A204.1 (cell line): ENCODE results near the gene CCDC188.

ENCODE experiments used
- FAIRE-seq: peaks from 2 replicates; lab custom pipeline; 2012; peaks lifted over from hg19 to GRCh38; lab: Jason Lieb, UNC

The CCDC188 gene

DNA sequence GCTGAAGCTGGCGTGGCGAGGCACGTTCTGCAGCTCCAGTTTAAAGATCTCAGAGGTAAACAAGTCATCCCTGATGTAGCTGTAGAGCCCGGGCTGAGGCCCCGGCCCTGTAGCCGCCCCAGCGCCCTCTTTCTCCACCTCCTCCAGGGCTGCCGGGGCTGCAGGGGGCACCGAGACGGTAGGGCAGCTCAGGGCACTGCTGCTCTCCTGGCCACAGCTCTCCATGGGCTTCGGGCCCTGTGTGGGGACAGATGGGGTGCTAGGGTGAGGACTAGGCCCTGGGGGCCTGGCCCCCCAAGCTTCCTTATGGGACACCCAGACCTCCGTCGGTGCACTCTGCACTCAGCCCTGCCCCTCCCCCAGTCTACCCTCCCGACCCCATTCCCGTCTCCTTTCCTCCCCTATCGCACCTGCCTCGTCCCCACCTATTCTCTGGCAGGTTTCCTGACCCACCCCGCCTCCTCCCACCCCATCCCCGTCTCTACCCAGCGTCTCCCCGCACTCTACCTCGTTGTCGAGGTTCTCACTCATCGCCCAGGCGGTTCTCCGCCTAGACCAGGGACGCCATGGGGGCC, 34.4 kb downstream of the CCDC188 start:
- no peak for FAIRE-seq

DNA sequence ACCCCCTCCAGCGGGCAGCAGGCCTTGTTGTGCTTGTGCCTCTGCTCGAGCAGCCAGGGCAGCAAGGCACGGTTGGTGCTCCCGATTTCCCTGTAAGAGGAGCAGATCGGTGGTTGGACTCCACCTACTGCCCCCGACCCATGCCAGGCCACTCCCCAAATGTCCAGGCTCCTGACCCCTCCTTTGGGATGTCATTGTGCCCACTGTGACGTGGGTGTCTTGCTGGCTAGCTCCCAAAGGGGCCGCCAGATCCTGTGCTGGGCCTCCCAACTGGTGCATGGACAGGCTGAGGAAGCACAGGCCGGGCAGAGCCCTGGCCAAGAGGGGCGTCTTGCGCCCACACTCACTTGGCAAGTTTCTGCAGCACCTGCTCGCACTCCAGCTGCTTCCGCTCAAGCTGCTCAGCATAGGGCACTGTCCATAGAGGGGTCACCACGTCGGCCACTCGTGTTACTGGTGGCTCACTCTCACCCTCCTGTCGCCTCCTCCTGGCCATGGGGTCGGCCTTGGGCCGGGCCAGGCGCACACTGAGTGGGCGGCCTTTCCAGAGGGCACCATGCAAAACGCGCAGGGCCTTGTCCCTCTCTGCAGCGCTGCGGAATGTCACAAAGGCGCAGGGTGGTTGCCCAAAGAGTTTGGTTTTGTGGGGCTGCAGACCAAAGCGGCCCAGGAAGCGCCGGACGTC, 35.0 kb downstream of the CCDC188 start, which contains the start of gene RANBP1:
Gene RANBP1, plus strand, starts transcription at position 414 of the 685 bp plus-strand sequence. Its CDS starts 81 bp downstream, at position 495.
- FAIRE-seq = no peak

DNA sequence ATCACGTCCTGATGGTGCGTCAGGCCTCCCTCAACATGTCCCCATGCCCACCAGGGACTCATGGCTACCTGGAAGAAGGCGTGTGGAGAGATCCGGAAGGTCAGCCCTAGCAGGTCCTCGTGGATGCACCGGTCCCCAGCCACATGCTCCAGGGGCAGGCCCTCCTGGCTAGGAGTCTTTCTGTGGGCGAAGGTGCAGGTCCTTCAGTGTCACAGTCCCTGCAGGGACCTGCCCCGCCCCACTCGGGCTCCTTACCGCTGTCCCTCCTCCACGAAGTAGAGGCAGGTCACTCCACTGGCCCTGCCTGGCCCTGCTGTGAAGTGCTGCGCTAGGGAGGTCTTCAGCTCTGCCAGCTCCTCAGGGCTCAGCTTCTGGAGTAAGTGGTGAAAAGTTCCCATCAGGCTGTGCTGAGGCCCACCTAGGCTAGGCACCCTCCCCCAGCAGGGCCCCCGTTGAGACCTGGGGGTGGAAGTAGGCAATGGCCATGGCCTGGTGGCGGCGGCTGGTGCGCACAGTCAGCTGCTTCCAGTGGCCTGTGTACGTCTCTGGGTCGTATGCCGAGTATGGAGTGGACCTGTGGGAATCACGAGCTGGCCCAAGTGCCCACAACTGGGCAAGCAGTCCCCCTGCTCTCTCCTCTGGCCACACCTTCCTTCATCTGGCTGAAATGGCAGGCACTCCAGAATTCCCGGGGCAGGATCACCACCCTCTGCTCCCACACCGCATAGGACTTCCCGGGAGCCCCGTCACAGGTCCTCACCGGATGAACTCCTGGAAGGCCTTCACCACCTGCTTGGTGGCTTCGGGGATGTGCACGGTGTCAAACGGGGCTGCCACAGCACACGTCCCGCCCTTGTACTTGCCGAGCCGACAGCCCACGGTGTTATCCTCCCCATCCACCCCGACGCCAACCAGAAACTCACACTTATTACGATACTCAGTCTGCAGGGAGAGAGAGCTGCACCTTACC, 36.1 kb downstream of the CCDC188 start:
- FAIRE-seq = no peak

DNA sequence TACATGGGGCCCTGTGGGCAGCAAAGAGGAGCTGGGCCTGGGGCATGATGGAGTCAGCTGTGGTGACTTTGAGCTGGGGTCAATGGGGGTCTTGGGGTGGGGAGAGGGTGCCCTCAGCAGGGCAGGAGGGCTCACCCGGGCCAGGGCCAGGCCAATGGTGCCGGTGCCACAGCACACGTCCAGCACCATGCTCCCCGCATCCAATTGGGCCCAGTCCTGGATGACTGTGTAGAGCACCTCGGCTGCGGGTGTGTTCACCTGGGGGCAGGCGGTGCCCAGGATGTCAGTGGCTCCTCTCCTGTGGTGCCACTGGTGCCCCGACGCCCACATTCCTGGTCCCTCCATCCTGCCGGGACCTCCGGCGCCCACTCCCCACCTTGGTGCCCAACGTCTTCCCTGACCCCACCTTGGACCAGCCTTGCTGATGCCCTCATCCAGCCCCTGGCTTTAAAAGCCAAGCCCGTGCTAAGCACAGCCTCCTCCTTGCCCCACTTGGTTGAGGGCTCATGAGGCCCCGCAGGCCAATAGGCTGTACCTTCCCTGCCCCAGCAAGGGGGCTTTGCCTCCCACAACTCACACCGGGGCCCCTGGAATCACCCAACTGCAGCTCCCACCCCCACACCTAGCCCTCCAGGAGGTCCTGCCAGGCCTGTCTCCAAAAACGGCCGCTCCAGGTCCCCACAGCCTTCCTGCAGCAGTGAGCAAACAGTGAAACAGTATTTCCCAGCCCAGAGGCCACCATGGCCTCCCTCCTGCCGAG, 37.1 kb downstream of the CCDC188 start:
- FAIRE-seq = no peak

DNA sequence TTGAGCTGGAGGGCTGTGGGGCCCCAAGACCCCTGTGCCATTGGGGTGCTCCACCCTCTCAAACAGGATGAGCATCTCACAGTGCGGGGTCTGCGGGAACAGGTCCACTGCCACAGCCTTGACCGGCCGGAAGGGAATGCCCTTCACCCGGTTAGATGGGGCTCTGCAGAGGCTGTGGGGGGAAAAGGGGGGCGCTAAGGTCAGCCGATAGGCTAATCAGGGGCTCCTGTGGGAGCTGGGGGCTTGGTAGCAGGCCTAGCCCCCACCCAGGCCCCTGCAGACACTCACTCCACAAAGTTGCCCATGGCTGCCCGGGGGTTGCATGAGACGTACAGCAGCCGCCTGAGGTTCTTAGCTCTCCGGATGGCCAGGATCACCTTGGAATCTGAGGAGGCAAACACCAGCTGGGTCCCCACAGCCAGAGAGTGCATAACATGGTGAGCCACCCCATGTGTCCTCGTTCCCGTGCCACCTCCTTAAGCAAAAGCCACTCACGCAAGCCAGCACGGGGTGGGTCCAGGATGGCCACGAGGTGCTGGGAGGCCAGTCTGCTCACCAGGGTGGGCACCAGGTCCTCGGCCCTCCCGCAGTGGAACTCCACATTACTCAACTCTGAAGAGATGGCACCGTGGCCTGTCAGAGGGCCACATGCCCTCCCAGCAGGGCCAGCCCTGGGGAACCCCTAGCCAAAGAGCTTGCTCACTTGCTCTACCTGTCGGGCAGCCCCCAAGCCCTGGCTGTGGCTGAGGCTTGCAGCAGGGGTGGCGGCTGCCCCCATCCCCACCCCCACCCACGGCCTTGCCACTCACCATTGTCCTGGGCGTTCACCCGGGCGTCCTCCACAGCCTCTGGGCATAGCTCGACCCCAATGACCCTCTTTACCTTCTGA, 38.0 kb downstream of the CCDC188 start:
- no peak for FAIRE-seq

DNA sequence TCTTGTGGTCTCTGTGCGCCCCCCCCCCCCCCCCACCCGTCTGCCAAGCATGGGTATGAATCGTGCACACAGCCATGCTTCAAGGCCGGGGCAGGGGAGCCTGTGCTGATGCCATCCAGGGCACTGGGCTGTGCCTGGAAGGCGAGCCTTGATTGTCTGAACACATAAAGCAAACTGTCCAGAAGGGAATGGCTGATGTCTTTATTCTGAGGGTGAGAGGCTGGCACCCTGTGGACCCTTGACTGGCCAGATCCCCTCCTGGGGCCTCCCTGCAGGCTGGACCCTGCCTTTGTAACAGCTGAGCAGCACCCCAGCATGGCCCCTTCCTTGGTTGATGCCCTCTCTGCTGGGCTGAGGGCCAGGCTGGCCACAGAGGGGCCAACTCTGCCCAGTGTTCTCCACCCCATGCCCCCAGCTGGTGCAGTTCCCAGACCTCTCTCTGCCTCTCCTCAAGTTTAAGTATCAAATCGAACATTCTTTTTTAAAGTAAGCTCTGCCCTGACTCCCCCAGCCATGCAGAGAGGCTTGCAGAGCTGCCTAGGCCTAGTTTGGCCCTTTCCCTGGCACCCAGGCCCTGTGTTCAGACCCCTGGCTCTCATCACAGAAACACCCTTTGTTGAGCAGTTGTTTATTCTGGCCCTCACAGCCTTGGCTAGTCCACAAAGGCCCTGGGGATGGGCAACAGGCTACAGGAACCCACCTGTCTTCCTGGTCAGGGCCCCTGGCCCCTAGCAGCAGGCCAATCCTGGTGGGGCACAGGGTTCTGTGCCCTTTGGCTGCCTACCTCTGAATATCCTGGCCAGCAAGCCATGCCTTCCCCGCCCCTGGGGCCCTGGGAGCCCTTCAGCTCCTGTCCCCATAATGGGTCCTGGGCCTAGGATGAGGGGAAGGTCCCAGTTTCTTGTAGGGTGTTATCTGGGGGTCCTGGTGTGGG, 38.9 kb downstream of the CCDC188 start:
- no peak for FAIRE-seq

DNA sequence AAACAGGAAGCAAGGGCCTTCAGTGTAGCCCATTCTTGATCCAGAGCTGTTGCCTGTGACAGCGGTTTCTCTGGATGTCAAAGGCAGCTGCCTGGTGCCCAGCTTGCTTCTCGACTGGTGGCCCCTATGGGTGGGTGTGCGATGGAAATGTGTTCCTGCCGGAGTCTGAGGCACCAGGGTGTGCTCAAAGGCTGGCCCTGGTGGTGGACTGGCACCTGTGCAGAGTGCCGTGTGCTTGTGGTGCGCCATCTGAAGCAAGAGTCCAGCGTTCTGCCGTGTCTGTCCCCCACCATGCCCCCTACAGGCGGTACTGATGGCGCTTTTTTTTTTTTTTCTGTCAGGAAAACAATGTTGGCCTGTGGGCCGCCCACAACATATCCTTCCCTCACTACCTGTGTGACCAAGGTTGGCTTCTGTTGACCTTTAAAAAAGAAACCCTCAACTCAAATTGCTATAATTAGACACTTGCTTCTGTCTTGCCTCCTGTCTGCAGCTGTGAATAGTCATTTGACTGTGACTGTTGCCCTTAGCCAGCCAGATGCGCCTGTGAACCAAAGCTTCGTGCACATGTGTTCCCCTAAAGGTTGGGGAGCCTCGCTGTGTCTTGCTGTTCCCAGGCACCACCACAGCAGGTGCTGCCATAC, 39.7 kb downstream of the CCDC188 start:
- FAIRE-seq = no peak

DNA sequence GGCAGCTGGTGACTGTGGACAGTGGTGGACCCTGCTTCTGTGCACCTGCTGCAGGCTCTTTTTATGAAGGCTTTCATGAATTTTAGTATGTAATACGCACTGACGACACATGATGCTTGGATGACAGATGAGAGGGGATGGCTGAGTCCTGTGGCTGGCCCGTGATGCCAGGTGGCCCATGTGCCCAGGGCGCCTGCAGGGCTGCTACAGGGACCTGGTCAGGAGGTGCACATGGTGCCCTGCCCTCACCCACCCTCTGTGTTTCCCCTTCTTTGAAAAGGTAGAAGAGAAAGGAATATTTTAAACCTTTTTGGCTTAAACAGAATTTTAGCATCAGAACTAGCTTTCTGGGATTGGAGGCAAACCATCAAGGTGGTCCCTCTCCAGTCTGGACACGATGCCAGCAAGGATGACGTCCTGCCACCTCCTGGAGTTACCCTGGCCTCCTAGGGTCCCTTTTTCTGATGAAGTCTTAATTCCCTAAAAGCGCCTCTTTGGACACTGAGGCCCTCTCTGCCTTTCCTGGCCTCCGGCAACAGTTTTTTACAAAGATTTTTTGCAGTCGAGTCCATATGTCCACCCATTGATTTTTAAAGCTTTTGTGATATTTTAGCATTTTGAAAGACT, 40.4 kb downstream of the CCDC188 start:
- FAIRE-seq = no peak

DNA sequence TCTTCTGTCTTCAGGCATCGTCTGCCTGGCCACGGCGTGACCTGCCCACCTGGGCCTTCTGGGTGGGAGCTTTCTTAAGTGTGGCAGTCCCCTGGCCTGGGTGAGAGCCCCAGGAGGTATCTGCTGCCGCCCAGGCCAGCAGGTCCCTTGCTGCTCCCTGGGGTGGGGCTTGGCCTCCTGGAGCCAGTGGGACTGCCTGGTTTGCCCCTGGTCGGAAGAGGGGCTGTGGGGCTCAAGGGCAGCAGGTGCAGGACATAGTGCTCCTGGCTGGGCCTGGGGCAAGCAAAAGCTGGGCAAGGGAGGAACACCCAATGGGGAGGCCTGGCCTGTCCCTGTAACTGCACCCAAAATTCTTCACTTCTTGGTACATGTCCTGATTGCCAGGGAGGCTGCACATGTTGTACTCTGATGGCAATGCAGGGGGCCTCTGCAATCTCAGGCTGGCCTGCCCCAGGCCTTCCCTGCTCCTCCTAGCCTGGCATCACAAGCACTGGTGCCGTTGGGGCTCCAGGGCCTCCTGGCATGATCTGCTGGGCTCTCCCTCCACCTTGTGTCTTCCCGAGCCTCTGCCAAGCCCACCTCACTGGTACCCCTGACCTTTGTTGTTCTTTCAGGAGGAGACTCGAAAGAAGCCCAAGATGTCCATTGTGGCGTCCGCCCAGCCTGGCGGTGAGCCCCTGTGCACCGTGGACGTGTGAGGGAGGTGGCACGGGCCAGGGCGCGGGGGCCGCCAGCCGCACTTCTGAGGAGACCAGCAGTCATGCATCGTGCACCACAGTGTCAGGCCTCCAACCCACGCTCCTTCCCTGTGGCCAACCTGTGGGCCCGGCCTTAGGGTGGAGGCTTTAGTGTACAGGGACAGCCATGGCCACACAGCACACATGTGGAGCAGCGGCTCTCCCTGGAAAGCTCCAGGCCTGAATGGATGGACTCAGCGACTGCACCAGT, 41.2 kb downstream of the CCDC188 start:
- no peak for FAIRE-seq

DNA sequence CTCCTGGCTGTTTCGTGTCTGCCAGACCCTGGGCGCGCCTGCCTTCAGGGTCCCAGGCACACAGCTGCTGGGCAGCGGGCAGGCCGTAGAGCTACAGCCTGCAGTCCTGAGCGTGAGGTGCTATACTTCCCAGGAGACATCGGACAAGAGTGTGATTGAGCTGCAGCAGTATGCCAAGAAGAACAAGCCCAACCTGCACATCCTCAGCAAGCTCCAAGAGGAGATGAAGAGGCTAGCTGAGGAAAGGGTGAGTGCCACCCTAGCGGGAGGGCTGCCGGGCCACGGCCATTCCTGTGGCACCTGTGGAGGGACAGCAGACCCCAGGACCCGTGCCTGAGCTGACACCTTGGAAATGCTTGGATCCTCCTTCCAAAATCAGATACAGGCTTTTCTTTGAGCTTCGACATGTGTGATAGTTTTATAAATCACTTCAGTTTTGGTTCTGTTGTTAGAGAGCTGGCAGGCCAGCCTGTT, 42.1 kb downstream of the CCDC188 start:
- no peak for FAIRE-seq

DNA sequence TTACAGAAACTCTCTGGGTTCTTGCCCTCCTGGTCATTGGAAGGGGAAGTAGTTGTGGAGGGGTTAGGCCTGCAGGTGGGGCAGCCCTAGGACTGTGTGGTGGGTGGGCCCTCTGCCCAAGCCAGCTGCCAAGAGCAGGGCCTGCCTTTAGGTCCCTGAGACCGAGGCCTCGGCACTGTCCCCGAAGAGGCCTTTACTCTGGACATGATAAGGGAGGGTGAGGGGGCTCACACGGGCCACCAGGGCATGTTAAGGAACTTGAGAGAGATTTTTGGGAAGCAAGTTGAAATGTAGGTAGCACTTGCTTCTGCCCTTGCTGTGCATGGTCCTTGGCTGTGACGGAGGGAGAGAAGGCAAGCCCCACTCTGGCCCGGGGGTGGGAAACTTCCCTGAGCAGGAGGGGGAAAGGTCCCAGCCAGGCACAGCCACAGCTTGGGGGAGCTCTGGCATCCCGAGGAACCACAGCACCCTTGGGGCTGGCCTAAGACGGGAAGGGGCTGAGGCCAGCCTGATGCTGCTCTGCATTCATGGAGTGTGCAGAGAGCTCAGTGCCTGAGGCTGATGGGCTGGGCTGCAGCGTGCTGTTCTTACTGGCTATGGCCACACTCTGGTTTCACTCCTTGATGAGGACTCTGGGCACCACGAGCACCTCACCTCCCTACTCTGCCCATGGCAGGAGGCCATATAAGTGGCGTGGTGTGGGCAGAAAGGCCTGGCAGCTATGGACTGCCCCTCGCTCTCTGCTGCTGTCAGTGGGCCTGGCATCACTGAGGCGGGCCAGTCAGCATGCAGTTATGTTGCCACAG, 42.7 kb downstream of the CCDC188 start:
- no peak for FAIRE-seq

DNA sequence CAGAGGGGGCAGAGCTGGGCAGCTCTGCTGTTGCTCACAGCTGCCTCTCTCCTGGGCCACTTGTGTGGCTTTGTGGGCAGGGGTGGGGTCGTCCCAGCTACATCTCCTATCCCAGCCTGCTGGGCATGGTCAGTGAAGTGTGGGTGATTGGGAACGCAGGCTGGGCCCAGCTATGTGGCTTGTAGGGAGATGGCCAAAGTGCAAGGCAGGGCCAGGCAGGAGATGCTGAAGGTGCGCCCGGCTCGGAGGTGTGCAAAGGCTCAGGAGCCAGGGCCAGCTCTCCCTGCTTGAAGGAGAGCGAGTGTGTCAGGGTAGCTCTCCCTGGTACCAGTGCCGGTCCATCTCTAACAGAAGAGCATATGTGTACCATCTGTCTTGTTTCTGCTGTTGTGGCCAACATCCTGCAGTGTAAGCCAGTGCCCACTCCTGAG, 43.4 kb downstream of the CCDC188 start:
- no peak for FAIRE-seq

DNA sequence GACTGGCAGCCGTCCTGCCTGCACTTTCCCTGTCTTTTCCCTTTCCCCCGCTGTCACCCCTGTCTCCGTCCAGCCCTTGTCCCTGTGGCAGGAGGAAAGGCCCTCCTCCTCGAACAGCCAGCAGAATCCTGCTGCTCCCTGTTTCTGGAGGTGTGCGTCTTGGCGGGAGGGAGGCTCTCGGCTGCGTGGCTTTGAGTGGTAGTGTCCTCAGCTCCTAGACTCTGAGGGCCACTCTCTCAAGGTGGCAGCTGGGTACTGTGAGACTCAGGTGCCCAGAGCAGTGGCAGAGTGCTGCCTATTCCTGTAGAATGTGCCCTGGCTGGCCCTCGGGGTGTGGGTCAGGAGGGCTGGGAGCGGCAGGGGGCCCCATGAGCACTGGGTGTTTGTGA, 44.0 kb downstream of the CCDC188 start:
- FAIRE-seq = no peak

DNA sequence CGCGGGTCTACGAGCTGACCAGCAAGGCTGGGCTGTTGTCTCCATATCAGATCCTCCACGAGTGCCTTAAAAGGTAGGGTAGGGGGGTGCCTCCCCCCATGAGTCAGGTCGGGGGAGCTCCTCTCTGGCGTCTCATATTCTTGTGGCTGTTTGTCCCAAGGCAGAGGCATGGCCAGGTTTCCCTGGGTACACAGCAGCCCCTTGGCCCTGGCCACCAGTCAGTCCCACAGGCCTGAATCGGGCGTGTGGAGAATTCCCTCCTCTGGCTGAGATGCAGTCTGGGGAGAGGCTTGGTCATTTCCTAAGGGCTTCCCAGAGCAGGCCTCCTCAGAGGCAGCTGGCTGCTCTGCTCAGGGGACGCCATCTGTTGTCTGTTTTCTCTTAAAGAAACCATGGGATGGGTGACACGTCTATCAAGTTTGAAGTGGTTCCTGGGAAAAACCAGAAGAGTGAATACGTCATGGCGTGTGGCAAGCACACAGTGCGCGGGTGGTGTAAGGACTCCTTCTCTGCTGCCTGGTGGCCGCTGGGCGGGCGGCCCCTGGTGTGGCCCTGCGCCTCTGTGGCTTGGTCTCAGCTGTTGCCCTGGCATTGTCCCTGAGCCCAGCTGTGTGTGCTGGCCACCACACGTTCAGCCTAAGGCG, 44.5 kb downstream of the CCDC188 start:
- no peak for FAIRE-seq

DNA sequence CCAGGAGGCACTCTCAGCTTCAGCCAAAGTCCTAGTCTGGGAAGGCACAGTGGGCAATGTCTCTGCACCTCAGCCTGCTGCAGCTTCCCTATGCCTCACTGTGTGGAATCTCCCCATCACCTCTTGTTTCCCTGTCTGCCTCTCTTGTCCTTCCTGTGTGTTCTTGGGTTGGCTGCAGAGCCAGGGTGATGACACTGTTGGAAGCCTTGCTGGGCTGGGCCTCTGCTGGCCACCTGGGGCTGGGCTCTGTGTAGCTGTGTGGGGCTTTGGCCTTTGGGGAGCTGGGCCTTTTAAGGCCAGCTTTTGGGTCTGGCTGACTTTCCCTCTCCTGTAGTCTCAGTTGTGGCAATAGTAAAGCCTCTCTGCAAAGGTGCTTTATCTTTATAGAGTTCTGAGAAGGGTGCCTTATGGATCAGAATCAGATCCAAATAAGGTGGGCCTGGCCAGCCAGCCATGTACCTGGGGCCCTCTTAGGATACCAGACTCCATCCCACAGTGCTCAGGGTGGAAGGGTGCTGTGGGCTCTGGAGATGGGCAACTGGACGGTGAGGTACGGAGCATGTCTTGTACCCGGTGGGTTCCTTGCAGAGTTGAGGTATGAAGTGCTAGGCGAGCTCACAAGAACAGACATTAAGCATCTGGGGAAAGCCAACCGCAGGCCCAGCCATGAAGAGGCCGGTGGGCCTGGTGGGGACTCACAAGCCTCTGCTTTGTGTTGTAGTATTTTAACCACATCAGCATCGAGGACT, 45.2 kb downstream of the CCDC188 start:
- FAIRE-seq = no peak
